ENCODE measurements around the gene CRTC1.

GRCh38 chr19:18634612-18635297 is 48.7 kb upstream of the CRTC1 start:
- TF ChIP-seq CTCF (IDR thresholded peaks at IDR 0.05), result no peak
- no peak for TF ChIP-seq POLR2AphosphoS5 (IDR thresholded peaks at IDR 0.05)
